Subcutaneous adipose tissue (tissue), 4 donors: ENCODE measurements around the gene OTUB2. TPM values are rescaled to one million over a fixed set of nuclear protein-coding genes. Genes with fewer than 3 reads are reported as not detected.

ENCODE experiments used
- total RNA-seq, 4 donors: library from RNA; depleted of rRNA; stranded (reverse); fragments of >200 nt; gene quantifications; one replicate each; pipeline ENCODE4 v1.1.0, GENCODE V29; 2016
- TF ChIP-seq, protein P1 (sequence below): fragments of 450-650 bp; IDR thresholded peaks from one replicate; pipeline ENCODE4 v1.5.1; 2016; ENCODE audit warnings: low read depth, mild to moderate bottlenecking, control low read depth, antibody characterized with exemption, moderate library complexity

The OTUB2 gene
- total RNA-seq, 4 donors from 2014 or later = 0.22 to 3.9 (median 0.43) TPM

- TF ChIP-seq, protein P1, sequence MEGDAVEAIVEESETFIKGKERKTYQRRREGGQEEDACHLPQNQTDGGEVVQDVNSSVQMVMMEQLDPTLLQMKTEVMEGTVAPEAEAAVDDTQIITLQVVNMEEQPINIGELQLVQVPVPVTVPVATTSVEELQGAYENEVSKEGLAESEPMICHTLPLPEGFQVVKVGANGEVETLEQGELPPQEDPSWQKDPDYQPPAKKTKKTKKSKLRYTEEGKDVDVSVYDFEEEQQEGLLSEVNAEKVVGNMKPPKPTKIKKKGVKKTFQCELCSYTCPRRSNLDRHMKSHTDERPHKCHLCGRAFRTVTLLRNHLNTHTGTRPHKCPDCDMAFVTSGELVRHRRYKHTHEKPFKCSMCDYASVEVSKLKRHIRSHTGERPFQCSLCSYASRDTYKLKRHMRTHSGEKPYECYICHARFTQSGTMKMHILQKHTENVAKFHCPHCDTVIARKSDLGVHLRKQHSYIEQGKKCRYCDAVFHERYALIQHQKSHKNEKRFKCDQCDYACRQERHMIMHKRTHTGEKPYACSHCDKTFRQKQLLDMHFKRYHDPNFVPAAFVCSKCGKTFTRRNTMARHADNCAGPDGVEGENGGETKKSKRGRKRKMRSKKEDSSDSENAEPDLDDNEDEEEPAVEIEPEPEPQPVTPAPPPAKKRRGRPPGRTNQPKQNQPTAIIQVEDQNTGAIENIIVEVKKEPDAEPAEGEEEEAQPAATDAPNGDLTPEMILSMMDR = no peak
These were observed 5.1 kb upstream of the OTUB2 start for GRCh38 chr14:94021001-94021400.

- TF ChIP-seq, protein P1 = no peak
These were observed 4.6 kb upstream of the OTUB2 start for GRCh38 chr14:94021416-94022157.

- TF ChIP-seq, protein P1 = no peak
These were observed 3.4 kb upstream of the OTUB2 start for GRCh38 chr14:94022532-94023411.

GRCh38 chr14:94024549-94024948, 1.6 kb upstream of the OTUB2 start:
- TF ChIP-seq, protein P1 = no peak

DNA sequence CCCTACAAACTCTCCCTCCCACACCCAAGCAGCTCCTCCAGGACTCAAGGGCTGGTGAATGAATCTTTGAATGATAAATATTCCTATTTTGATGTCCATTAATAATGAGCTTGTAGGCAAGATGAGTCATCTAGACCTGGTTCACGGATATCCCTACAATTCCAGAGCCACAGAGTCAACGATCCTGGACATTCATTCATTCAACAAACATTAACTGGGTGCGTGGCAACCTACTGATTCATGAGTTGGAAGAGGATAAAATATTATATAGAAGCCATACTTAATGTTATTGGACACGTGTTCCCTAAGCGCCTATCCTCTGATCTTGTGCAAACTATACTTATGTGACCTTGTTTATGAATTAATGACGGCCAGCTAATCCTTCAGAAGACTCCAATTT, 420 bp upstream of the OTUB2 start:
- TF ChIP-seq, protein P1 = no peak

- TF ChIP-seq, protein P1 = no peak
These were observed 839 bp downstream of the OTUB2 start for GRCh38 chr14:94026889-94027469.
